Brain microvascular endothelial cell (primary cell): Measurements from ENCODE around the gene MRPS18B.
"Not testable (repeated sequence)": the region's sequence is repeated elsewhere in the genome, so short reads cannot be mapped to it uniquely, and the experiment has no call there.

Experiments used
- DNase-seq: peaks from one replicate; pipeline ENCODE4 v3.0.0-alpha.2; 2020
- H3K27ac ChIP-seq: fragments of 250-450 bp; sonication (Bioruptor Pico); 2 replicates; pipeline ENCODE4 v1.5.1; 2020; ENCODE audit warnings: mild to moderate bottlenecking, moderate library complexity
- H3K27me3 ChIP-seq: fragments of 250-450 bp; sonication (Bioruptor Pico); replicated peaks from 2 replicates; pipeline ENCODE4 v1.5.1; 2020; ENCODE audit warnings: mild to moderate bottlenecking
- H3K36me3 ChIP-seq: fragments of 250-450 bp; sonication (Bioruptor Pico); replicated peaks from 2 replicates; pipeline ENCODE4 v1.5.1; 2020; ENCODE audit warnings: mild to moderate bottlenecking
- H3K4me3 ChIP-seq: 2 replicates; pipeline ENCODE4 v1.5.1; 2011; ENCODE audit warnings: low read depth, mild to moderate bottlenecking, control low read depth, low read length, moderate library complexity
- CTCF ChIP-seq: IDR thresholded peaks from 2 replicates; pipeline ENCODE4 v1.5.1; 2011; ENCODE audit warnings: low read depth, mild to moderate bottlenecking, moderate library complexity, low read length, control low read depth, inconsistent platforms; ENCODE audit errors: missing control alignments
- in situ Hi-C: cut with HindIII; loops from 2 replicates; pipeline ENCODE4 v1.10.0; 2017; ENCODE audit warnings: low sequenced_read_pairs, low pct_ligation_motif_present

The MRPS18B gene

GRCh38 chr6:30656513-30656912 is 38.9 kb downstream of the MRPS18B start:
- DNase-seq = no peak
- TF ChIP-seq CTCF = no peak
- H3K36me3 ChIP-seq = peaks cover 94% of the 10 kb centered on the region
- H3K27me3 ChIP-seq = no peaks in the 10 kb centered on the region
- H3K4me3 ChIP-seq = no peak overlapping the region
- in situ Hi-C loops = no loop called here
- no peak overlapping the region for H3K27ac ChIP-seq

GRCh38 chr6:30657454-30657853 is 39.8 kb downstream of the MRPS18B start:
- H3K36me3 ChIP-seq = peaks cover 94% of the 10 kb centered on the region
- in situ Hi-C loops = no loop called here

GRCh38 chr6:30657922-30658321 is 40.3 kb downstream of the MRPS18B start:
- DNase-seq, H3K27ac ChIP-seq, H3K27me3 ChIP-seq, in situ Hi-C loops, H3K4me3 ChIP-seq: not testable (repeated sequence)
- peaks cover 94% of the 10 kb centered on the region for H3K36me3 ChIP-seq

More at GRCh38 chr6:30657454-30657853, 39.8 kb downstream of the MRPS18B start:
- Histone ChIP-seq H3K4me3 (no peak overlapping the region), H3K27ac (no peak overlapping the region), H3K27me3 (no peaks in the 10 kb centered on the region)
- no peak for DNase-seq
- no peak for TF ChIP-seq CTCF

- H3K4me3 ChIP-seq = no peak overlapping the region
- H3K36me3 ChIP-seq = peaks cover 77% of the 10 kb centered on the region
- no peaks in the 10 kb centered on the region for H3K27me3 ChIP-seq
- TF ChIP-seq CTCF = no peak
- H3K27ac ChIP-seq = no peak overlapping the region
- no peak for DNase-seq
- in situ Hi-C loops = no loop called here
Observed at GRCh38 chr6:30664994-30665767, 47.5 kb downstream of the MRPS18B start.

- in situ Hi-C loops, H3K4me3 ChIP-seq, H3K27ac ChIP-seq, DNase-seq, H3K27me3 ChIP-seq: not testable (repeated sequence)
- H3K36me3 ChIP-seq = peaks cover 73% of the 10 kb centered on the region
Observed at GRCh38 chr6:30666300-30666699, 48.7 kb downstream of the MRPS18B start.

- TF ChIP-seq CTCF = peak; percentile 58
- in situ Hi-C loops = no loop called here
- no peaks in the 10 kb centered on the region for H3K27me3 ChIP-seq
- no peak overlapping the region for H3K4me3 ChIP-seq
- no peak for DNase-seq
- H3K36me3 ChIP-seq = peaks cover 34% of the 10 kb centered on the region
- H3K27ac ChIP-seq = no peak overlapping the region
Observed at GRCh38 chr6:30670760-30671527, 53.3 kb downstream of the MRPS18B start.
